ENCODE results near the gene DUOX1. TPM values are rescaled to one million over a fixed set of nuclear protein-coding genes. Genes with fewer than 3 reads are reported as not detected.

Gene DUOX1
- total RNA-seq, 1 donor from 2014 or later = 98.7 TPM

GRCh38 chr15:45180648-45181436, 51.0 kb downstream of the DUOX1 start:
- intact Hi-C loops (cut with DNase I) = no loop called here
- no peak for DNase-seq (ENCODE audit: extremely low spot score in 2 of 2)
- H3K36me3 ChIP-seq = no peaks in the 10 kb centered on the region
- no peaks in the 10 kb centered on the region for H3K27me3 ChIP-seq
- no peak overlapping the region for H3K27ac ChIP-seq
- H3K4me3 ChIP-seq = no peak overlapping the region
- peaks cover 61% of the 10 kb centered on the region for H3K4me1 ChIP-seq
- TF ChIP-seq CTCF (IDR thresholded peaks at IDR 0.05) (no peak), POLR2A (IDR thresholded peaks at IDR 0.05) (no peak), POLR2AphosphoS5 (IDR thresholded peaks at IDR 0.05; ENCODE audit: insufficient read depth in 1 of 2, low read depth in 1 of 2) (no peak)
- H3K9me3 ChIP-seq = no peaks in the 10 kb centered on the region

DNA sequence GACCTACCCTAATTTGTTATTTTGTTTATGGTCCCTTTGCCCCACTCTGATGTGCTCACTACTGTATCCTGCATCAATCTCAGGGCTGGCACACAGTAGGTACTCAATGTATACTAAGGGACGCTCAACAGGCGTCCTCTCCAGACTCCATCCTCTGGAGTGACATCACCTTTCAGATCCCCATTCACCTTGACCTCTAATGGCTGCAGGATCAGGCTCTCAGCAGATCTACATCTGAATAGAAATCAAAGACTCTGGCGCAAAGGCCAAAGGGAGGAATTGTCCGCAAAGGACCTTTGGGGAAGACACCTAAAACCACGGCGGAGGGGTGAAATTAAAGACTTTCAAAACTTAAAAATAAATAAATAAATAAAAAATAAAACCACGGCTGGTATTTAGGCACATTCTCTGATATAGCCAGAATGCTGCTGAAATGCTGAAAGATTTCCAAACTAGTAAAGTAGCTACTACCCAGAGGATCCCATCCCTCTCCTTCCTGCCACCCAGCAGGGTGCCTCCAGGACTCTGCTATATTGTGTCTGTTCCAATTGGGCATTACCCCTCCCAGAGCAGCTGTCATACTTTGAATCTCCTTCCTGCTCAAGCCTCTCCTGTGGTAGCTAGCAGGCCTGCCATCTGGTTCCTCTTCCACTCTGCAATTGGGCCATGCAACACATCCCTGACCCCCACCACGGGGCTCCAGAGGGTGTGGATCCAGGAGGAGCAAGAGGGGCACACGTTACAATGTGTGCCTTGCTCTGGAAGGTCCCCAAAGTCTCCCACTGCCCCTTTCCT, 51.9 kb downstream of the DUOX1 start:
- H3K4me1 ChIP-seq = peaks cover 70% of the 10 kb centered on the region
- no peaks in the 10 kb centered on the region for H3K36me3 ChIP-seq
- H3K27me3 ChIP-seq = no peaks in the 10 kb centered on the region
- H3K27ac ChIP-seq = no peak overlapping the region
- intact Hi-C loops (cut with DNase I) = no loop called here
- TF ChIP-seq POLR2A (IDR thresholded peaks at IDR 0.05) = no peak
- no peak for TF ChIP-seq CTCF (IDR thresholded peaks at IDR 0.05)
- no peak for TF ChIP-seq POLR2AphosphoS5 (IDR thresholded peaks at IDR 0.05; ENCODE audit: insufficient read depth in 1 of 2, low read depth in 1 of 2)
- H3K4me3 ChIP-seq = no peak overlapping the region
- DNase-seq (ENCODE audit: extremely low spot score in 2 of 2) = no peak
- no peaks in the 10 kb centered on the region for H3K9me3 ChIP-seq

- intact Hi-C loops (cut with DNase I) = no loop called here
Observed at GRCh38 chr15:45182996-45183395, 53.2 kb downstream of the DUOX1 start.

GRCh38 chr15:45183511-45183910, 53.7 kb downstream of the DUOX1 start:
- H3K27me3 ChIP-seq = no peaks in the 10 kb centered on the region
- no peak overlapping the region for H3K27ac ChIP-seq
- no peaks in the 10 kb centered on the region for H3K9me3 ChIP-seq
- intact Hi-C loops (cut with DNase I) = no loop called here
- no peak overlapping the region for H3K4me3 ChIP-seq
- no peak for DNase-seq (ENCODE audit: extremely low spot score in 2 of 2)
- H3K36me3 ChIP-seq = no peaks in the 10 kb centered on the region
- TF ChIP-seq POLR2A (IDR thresholded peaks at IDR 0.05) = no peak
- no peak for TF ChIP-seq POLR2AphosphoS5 (IDR thresholded peaks at IDR 0.05; ENCODE audit: insufficient read depth in 1 of 2, low read depth in 1 of 2)
- TF ChIP-seq CTCF (IDR thresholded peaks at IDR 0.05) = no peak
- peaks cover 75% of the 10 kb centered on the region for H3K4me1 ChIP-seq

More at GRCh38 chr15:45182996-45183395, 53.2 kb downstream of the DUOX1 start:
- Histone ChIP-seq H3K27ac (no peak overlapping the region), H3K4me3 (no peak overlapping the region), H3K4me1 (peaks cover 71% of the 10 kb centered on the region), H3K9me3 (no peaks in the 10 kb centered on the region), H3K27me3 (no peaks in the 10 kb centered on the region), H3K36me3 (no peaks in the 10 kb centered on the region)
- TF ChIP-seq CTCF (IDR thresholded peaks at IDR 0.05) = no peak
- TF ChIP-seq POLR2A (IDR thresholded peaks at IDR 0.05) = no peak
- no peak for TF ChIP-seq POLR2AphosphoS5 (IDR thresholded peaks at IDR 0.05; ENCODE audit: insufficient read depth in 1 of 2, low read depth in 1 of 2)
- no peak for DNase-seq (ENCODE audit: extremely low spot score in 2 of 2)
